Activated CD4-positive, alpha-beta T cell treated with anti-CD3 and anti-CD28 coated beads, Interleukin-2, Interleukin-6, amounts not matched to agents 100 ng/mL and 50 ng/mL, durations not matched to agents 16 hours and 8 hours (primary cell): ENCODE data around the gene ARSK.

Source experiments
- DNase-seq: peaks from one replicate; pipeline ENCODE4 v3.0.0-alpha.2; 2020

The ARSK gene

GRCh38 chr5:95554647-95555548 is at the start of gene ARSK, which contains the start of gene SKIC3:
Gene ARSK (plus strand): TSS chr5:95555101. CDS start chr5:95555279, 178 bp downstream.
Gene SKIC3 (minus strand): TSS chr5:95554977. CDS start chr5:95547150, 7,827 bp downstream.
- peak; percentile 96 for DNase-seq

GRCh38 chr5:95508550-95508949 is 46.4 kb upstream of the ARSK start:
- no peak for DNase-seq

- no peak for DNase-seq
These were observed 43.3 kb upstream of the ARSK start for GRCh38 chr5:95511606-95512005.

GRCh38 chr5:95518417-95518816 is 36.5 kb upstream of the ARSK start:
- DNase-seq, result no peak

- no peak for DNase-seq
These were observed 35.8 kb upstream of the ARSK start for GRCh38 chr5:95519151-95519550.

- DNase-seq, result no peak
These were observed 35.2 kb upstream of the ARSK start for GRCh38 chr5:95519681-95520080.

GRCh38 chr5:95520206-95520605 is 34.7 kb upstream of the ARSK start:
- no peak for DNase-seq

- DNase-seq, result no peak
These were observed 30.5 kb upstream of the ARSK start for GRCh38 chr5:95524423-95524822.

GRCh38 chr5:95526871-95527270 is 28.0 kb upstream of the ARSK start:
- no peak for DNase-seq

GRCh38 chr5:95528565-95528964 is 26.3 kb upstream of the ARSK start:
- no peak for DNase-seq

GRCh38 chr5:95530416-95530815 is 24.5 kb upstream of the ARSK start:
- DNase-seq, result no peak

GRCh38 chr5:95531491-95531890 is 23.4 kb upstream of the ARSK start:
- no peak for DNase-seq

- no peak for DNase-seq
These were observed 22.5 kb upstream of the ARSK start for GRCh38 chr5:95532415-95532814.

GRCh38 chr5:95533106-95533505 is 21.8 kb upstream of the ARSK start:
- DNase-seq, result peak; percentile 15

- DNase-seq, result no peak
These were observed 21.1 kb upstream of the ARSK start for GRCh38 chr5:95533761-95534160.

- DNase-seq, result no peak
These were observed 17.4 kb upstream of the ARSK start for GRCh38 chr5:95537501-95537900.

- DNase-seq, result no peak
These were observed 11.7 kb upstream of the ARSK start for GRCh38 chr5:95543017-95543705.

- DNase-seq, result no peak
These were observed 5.9 kb upstream of the ARSK start for GRCh38 chr5:95549030-95549429.

GRCh38 chr5:95554331-95554646 is 612 bp upstream of the ARSK start:
- no peak for DNase-seq

GRCh38 chr5:95555553-95555952 is 652 bp downstream of the ARSK start:
- no peak for DNase-seq

GRCh38 chr5:95557841-95558240 is 2.9 kb downstream of the ARSK start:
- no peak for DNase-seq

- no peak for DNase-seq
These were observed 7.4 kb downstream of the ARSK start for GRCh38 chr5:95562282-95562681.

GRCh38 chr5:95563367-95563766 is 8.5 kb downstream of the ARSK start:
- no peak for DNase-seq

- DNase-seq, result no peak
These were observed 9.5 kb downstream of the ARSK start for GRCh38 chr5:95564450-95564849.
